GM12801 (cell line): ENCODE measurements around the gene AGK.

Experiments used
- CTCF ChIP-seq: IDR thresholded peaks from one replicate; pipeline ENCODE4 v1.5.1; 2011; ENCODE audit warnings: control low read depth; ENCODE audit not compliant: insufficient read length; ENCODE audit errors: extremely low read depth

AGK gene

GRCh38 chr7:141676618-141677017, 125.4 kb downstream of the AGK start:
- no peak for TF ChIP-seq CTCF

- TF ChIP-seq CTCF, result no peak
Observed at GRCh38 chr7:141679014-141679413, 127.8 kb downstream of the AGK start.

GRCh38 chr7:141685285-141686023, 134.2 kb downstream of the AGK start:
- TF ChIP-seq CTCF, result no peak

- no peak for TF ChIP-seq CTCF
Observed at GRCh38 chr7:141686074-141686473, 134.9 kb downstream of the AGK start.

- no peak for TF ChIP-seq CTCF
Observed at GRCh38 chr7:141686670-141687069, 135.5 kb downstream of the AGK start.

GRCh38 chr7:141688043-141688442, 136.8 kb downstream of the AGK start:
- TF ChIP-seq CTCF, result no peak

- TF ChIP-seq CTCF, result no peak
Observed at GRCh38 chr7:141691540-141691939, 140.3 kb downstream of the AGK start.
